H1 (cell line): ENCODE data around the gene EIF4E2. TPM values are rescaled to one million over a fixed set of nuclear protein-coding genes. Genes with fewer than 3 reads are reported as not detected.
A peak's percentile ranks its signal among the peaks of the same experiment; 100 is the strongest.

Experiments used
- CTCF ChIA-PET: fragments of 300-600 bp; sonication (Branson Sonifier 250); formaldehyde crosslinking; loops from one replicate; lab custom pipeline; 2021; ENCODE audit not compliant: partially characterized antibody; lab: Charles Lee
- POLR2A ChIA-PET: fragments of 300-600 bp; sonication (Branson Sonifier 250); formaldehyde crosslinking; loops from one replicate; lab custom pipeline; 2021; ENCODE audit warnings: inconsistent platforms; ENCODE audit not compliant: partially characterized antibody; lab: Charles Lee
- DNase-seq, 2 experiments: peaks; one replicate each; pipeline versions ENCODE4 v3.0.0 to v3.0.0-alpha.2; 2010 to 2022; ENCODE audit warnings: low spot score in 2 of 2, low read depth in 1 of 2, mixed read lengths in 1 of 2
- FAIRE-seq: peaks from 2 replicates; lab custom pipeline; 2011; peaks lifted over from hg19 to GRCh38; lab: Jason Lieb, UNC
- H2AFZ ChIP-seq: 2 replicates; pipeline ENCODE4 v1.8.1; 2012; ENCODE audit warnings: low read length, inconsistent platforms
- H2AK5ac ChIP-seq: 2 replicates; pipeline ENCODE4 v1.6.1; 2013; ENCODE audit warnings: low read depth, low read length
- H2BK120ac ChIP-seq: replicated peaks from 2 replicates; pipeline ENCODE3; 2013; ENCODE audit warnings: low read depth, low read length, inconsistent platforms
- H2BK12ac ChIP-seq: 2 replicates; pipeline ENCODE4 v1.6.1; 2013; ENCODE audit warnings: low read depth, low read length
- H2BK15ac ChIP-seq: 2 replicates; pipeline ENCODE4 v1.6.1; 2013; ENCODE audit warnings: low read length
- H2BK20ac ChIP-seq: 2 replicates; pipeline ENCODE4 v1.6.1; 2013; ENCODE audit warnings: low read length
- H2BK5ac ChIP-seq: 2 replicates; pipeline ENCODE4 v1.6.1; 2013; ENCODE audit warnings: low read depth, low read length
- H3K14ac ChIP-seq: 2 replicates; pipeline ENCODE4 v1.6.1; 2013; ENCODE audit warnings: inconsistent platforms; ENCODE audit not compliant: insufficient read length
- H3K18ac ChIP-seq: 2 replicates; pipeline ENCODE4 v1.6.1; 2013; ENCODE audit warnings: low read length; ENCODE audit errors: extremely low read depth
- H3K23ac ChIP-seq: 2 replicates; pipeline ENCODE4 v1.6.1; 2013; ENCODE audit warnings: inconsistent platforms; ENCODE audit not compliant: insufficient read length
- H3K23me2 ChIP-seq: 2 replicates; pipeline ENCODE4 v1.6.1; 2013; ENCODE audit warnings: low read depth, low read length
- H3K27ac ChIP-seq: 2 replicates; pipeline ENCODE4 v1.6.1; 2011; ENCODE audit warnings: low read depth, low read length, inconsistent platforms
- H3K27me3 ChIP-seq, 4 experiments: replicated peaks in 1 of 4; 1 replicate in 1 of 4; 2 replicates in 3 of 4; pipeline versions ENCODE4 v1.6.1 to v1.8.1; 2011 to 2013; ENCODE audit warnings: low read length in 3 of 4, mild to moderate bottlenecking in 3 of 4, inconsistent platforms in 2 of 4, mixed read lengths in 2 of 4, moderate library complexity in 1 of 4; ENCODE audit not compliant: control insufficient read depth in 3 of 4, insufficient read depth in 3 of 4; ENCODE audit errors: extremely low read depth in 1 of 4
- H3K36me3 ChIP-seq, 4 experiments: 2 replicates each; pipeline versions ENCODE4 v1.6.1 to v1.8.1; 2011 to 2013; ENCODE audit warnings: mild to moderate bottlenecking in 4 of 4, low read length in 3 of 4, moderate library complexity in 2 of 4, control low read depth in 1 of 4, inconsistent platforms in 1 of 4; ENCODE audit not compliant: insufficient read depth in 4 of 4, control insufficient read depth in 2 of 4
- H3K4ac ChIP-seq: replicated peaks from 2 replicates; pipeline ENCODE3; 2013; ENCODE audit warnings: low read length, low read depth, mixed read lengths, inconsistent platforms; ENCODE audit not compliant: insufficient read length
- H3K4me1 ChIP-seq, 4 experiments: replicated peaks in 1 of 4; 1 replicate in 1 of 4; 2 replicates in 3 of 4; pipeline versions ENCODE4 v1.6.1 to v1.8.1; 2011 to 2013; ENCODE audit warnings: low read length in 3 of 4, inconsistent platforms in 2 of 4, mixed read lengths in 1 of 4; ENCODE audit not compliant: insufficient read depth in 4 of 4, control insufficient read depth in 3 of 4
- H3K4me2 ChIP-seq, 2 experiments: 2 replicates each; pipeline versions ENCODE4 v1.6.1 to v1.8.1; 2011 to 2013; ENCODE audit warnings: low read depth in 2 of 2, low read length in 2 of 2, control low read depth in 1 of 2, inconsistent platforms in 1 of 2, mild to moderate bottlenecking in 1 of 2; ENCODE audit not compliant: insufficient read depth in 1 of 2
- H3K4me3 ChIP-seq, 4 experiments: fragments of 200-600, 300-600 bp in 1 of 4; sonication (generic), shearing (Covaris generic), sonication (Bioruptor Twin) in 1 of 4; 2 replicates each; pipeline versions ENCODE4 v1.5.1 to v1.8.1; 2011 to 2016; ENCODE audit warnings: low read length in 4 of 4, low read depth in 3 of 4, control low read depth in 2 of 4, inconsistent platforms in 2 of 4, mild to moderate bottlenecking in 2 of 4, mixed read lengths in 1 of 4, moderate library complexity in 1 of 4; ENCODE audit not compliant: insufficient read depth in 2 of 4; ENCODE audit errors: extremely low read depth in 1 of 4
- H3K56ac ChIP-seq: replicated peaks from 2 replicates; pipeline ENCODE3; 2013; ENCODE audit warnings: low read depth, mild to moderate bottlenecking, mixed read lengths, low read length, inconsistent platforms; ENCODE audit not compliant: insufficient read length
- H3K79me1 ChIP-seq: 2 replicates; pipeline ENCODE4 v1.6.1; 2013; ENCODE audit warnings: low read depth, low read length, control low read depth
- H3K79me2 ChIP-seq, 2 experiments: 2 replicates each; pipeline versions ENCODE4 v1.6.1 to v1.8.1; 2012 to 2013; ENCODE audit warnings: low read length in 2 of 2, mild to moderate bottlenecking in 2 of 2, inconsistent platforms in 1 of 2; ENCODE audit not compliant: insufficient read depth in 2 of 2, control insufficient read depth in 1 of 2
- H3K9ac ChIP-seq, 4 experiments: replicated peaks in 1 of 4; 1 replicate in 1 of 4; 2 replicates in 3 of 4; pipeline versions ENCODE4 v1.6.1 to v1.8.1; 2011 to 2013; ENCODE audit warnings: low read depth in 3 of 4, low read length in 3 of 4, control low read depth in 2 of 4, mild to moderate bottlenecking in 2 of 4, moderate library complexity in 2 of 4, inconsistent platforms in 1 of 4; ENCODE audit errors: extremely low read depth in 1 of 4
- H3K9me3 ChIP-seq, 2 experiments: 2 replicates each; pipeline versions ENCODE4 v1.6.1 to v1.8.1; 2012 to 2013; ENCODE audit warnings: mild to moderate bottlenecking in 2 of 2, moderate library complexity in 2 of 2, control low read depth in 1 of 2, inconsistent platforms in 1 of 2, low read depth in 1 of 2, low read length in 1 of 2, mixed read lengths in 1 of 2; ENCODE audit not compliant: insufficient read depth in 2 of 2
- H4K20me1 ChIP-seq, 2 experiments: replicated peaks in 1 of 2; 2 replicates each; pipeline versions ENCODE3 to v1.8.1; 2011 to 2013; ENCODE audit warnings: inconsistent platforms in 2 of 2, low read length in 2 of 2, mild to moderate bottlenecking in 1 of 2; ENCODE audit not compliant: insufficient read depth in 2 of 2, control insufficient read depth in 1 of 2
- H4K5ac ChIP-seq: 2 replicates; pipeline ENCODE4 v1.6.1; 2013; ENCODE audit warnings: low read length, low read depth, mixed read lengths, inconsistent platforms; ENCODE audit not compliant: insufficient read length
- H4K8ac ChIP-seq: 2 replicates; pipeline ENCODE4 v1.8.0; 2013; ENCODE audit warnings: mild to moderate bottlenecking, moderate library complexity, low read length, inconsistent platforms; ENCODE audit not compliant: insufficient read depth; ENCODE audit errors: extremely low read depth
- H4K91ac ChIP-seq: replicated peaks from 2 replicates; pipeline ENCODE3; 2013; ENCODE audit warnings: low read length, mixed read lengths, inconsistent platforms; ENCODE audit not compliant: insufficient read length
- CTCF ChIP-seq, 3 experiments: IDR thresholded peaks; 1 replicate in 2 of 3; 2 replicates in 1 of 3; pipeline versions ENCODE4 v1.5.1 to v1.6.1; 2011; ENCODE audit warnings: low read length in 3 of 3, mild to moderate bottlenecking in 3 of 3, inconsistent platforms in 2 of 3, low read depth in 1 of 3, moderate library complexity in 1 of 3; ENCODE audit not compliant: insufficient read depth in 1 of 3; ENCODE audit errors: control extremely low read depth in 1 of 3
- KDM5A ChIP-seq: fragments of 200-600 bp; IDR thresholded peaks from 2 replicates; pipeline ENCODE4 v1.7.1; 2012; ENCODE audit warnings: mild to moderate bottlenecking, low read length, inconsistent platforms, mixed read lengths
- RAD21 ChIP-seq, 2 experiments: IDR thresholded peaks in 1 of 2; conservative IDR thresholded peaks in 1 of 2; 2 replicates each; pipeline ENCODE4 v1.6.1; 2011; ENCODE audit warnings: low read depth in 2 of 2, low read length in 2 of 2, improper control_type of control experiment in 1 of 2, inconsistent platforms in 1 of 2, mild to moderate bottlenecking in 1 of 2, moderate library complexity in 1 of 2
- TCF12 ChIP-seq: IDR thresholded peaks from 2 replicates; pipeline ENCODE4 v1.6.1; 2011; ENCODE audit warnings: low read depth, mild to moderate bottlenecking, low read length
- WGBS, 2 experiments: shearing (Covaris generic) in 1 of 2; methylation state at CpG; one replicate each; pipeline versions ENCODE4 v1.1.6 to v1.1.7; 2013 to 2015; ENCODE audit warnings: low lambda C conversion rate in 2 of 2, mixed read lengths in 2 of 2, inconsistent platforms in 1 of 2, low coverage in 1 of 2, missing lambda C conversion rate in 1 of 2; ENCODE audit not compliant: insufficient replicate concordance in 2 of 2, insufficient coverage in 1 of 2, insufficient read length in 1 of 2; ENCODE audit errors: extremely low coverage in 1 of 2, missing lambda C conversion rate in 1 of 2; 5-methylcytosine and 5-hydroxymethylcytosine counted together
- polyA plus RNA-seq, 7 experiments: library from polyadenylated mRNA; depleted of rRNA in 3 of 7; stranded (reverse) in 5 of 7; unstranded in 2 of 7; fragments of >200 nt in 5 of 7; fragments of 200-250 nt in 2 of 7; gene quantifications; 1 replicate in 5 of 7; 2 replicates in 1 of 7; 4 replicates in 1 of 7; pipeline versions ENCODE4 v1.2.1 to v1.2.3, GENCODE V29; 2011 to 2013; ENCODE audit warnings: missing spikeins in 2 of 7, mixed read lengths in 2 of 7
- total RNA-seq: library from RNA; stranded (reverse); fragmentation: NEBNext Ultra II Directional; extraction: Animal tissue kit (Norgen Biotek cat#: 25700); gene quantifications from 2 replicates; pipeline ENCODE4 v1.2.1, GENCODE V29; 2021

EIF4E2 gene
- total and polyA plus RNA-seq, 2 of the 8 experiments (the other 6 are each of a cell fraction or from before 2014, with no cell fraction given), result 39.4 to 114 TPM

DNA sequence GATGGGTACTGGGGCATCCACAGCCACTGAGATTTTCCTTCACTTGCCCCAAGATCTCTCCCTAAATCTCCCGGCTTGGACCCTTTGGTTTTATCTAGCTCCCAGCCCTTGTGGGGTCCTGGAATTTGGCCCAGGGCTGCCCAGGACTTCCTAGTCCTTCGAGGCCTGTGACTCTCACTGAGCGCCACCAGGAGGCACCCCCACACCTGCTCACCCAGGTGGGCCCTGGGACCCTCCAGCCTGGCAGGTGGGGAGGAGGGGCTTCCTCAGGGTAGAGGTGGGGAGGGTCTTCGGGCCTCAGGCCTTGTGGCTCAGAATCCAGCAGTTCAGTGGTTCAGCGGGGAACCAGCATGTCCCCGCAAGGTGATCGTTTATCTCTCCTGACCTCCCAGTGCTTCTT, 42.2 kb upstream of the EIF4E2 start:
- H3K4me1 ChIP-seq, result peaks cover 0 to 19% (median 12%) of the 10 kb centered on the region in 4 experiments; a peak in 6 of 7 replicates
- no peak overlapping the region for H4K91ac ChIP-seq
- H4K20me1 ChIP-seq, result peaks cover 0 to 2% of the 10 kb centered on the region in 2 experiments
- peaks cover 15 to 34% (median 32%) of the 10 kb centered on the region in 4 experiments for H3K27me3 ChIP-seq
- H3K79me1 ChIP-seq, result no peaks in the 10 kb centered on the region
- no peak overlapping the region for H2BK120ac ChIP-seq
- no peak overlapping the region for H3K56ac ChIP-seq
- H3K4me3 ChIP-seq, result no peak overlapping the region
- no peak overlapping the region for H2BK5ac ChIP-seq
- H2AFZ ChIP-seq, result no peak overlapping the region
- no peak overlapping the region; the same call in 1 of the 2 replicates for H2AK5ac ChIP-seq
- no peaks in the 10 kb centered on the region for H3K9me3 ChIP-seq
- H3K14ac ChIP-seq, result no peak overlapping the region
- 81% methylated on average over 6 of the region's 7 CpGs; no CpG with 5 or more reads in 1 of the 2 experiments for WGBS, 2 experiments
- no peak overlapping the region for H3K23ac ChIP-seq
- no peak overlapping the region for H3K18ac ChIP-seq
- no peak overlapping the region for H4K5ac ChIP-seq
- H3K23me2 ChIP-seq, result peaks cover 7% of the 10 kb centered on the region; the same call in 1 of the 2 replicates
- H3K4me2 ChIP-seq, result no peak overlapping the region
- FAIRE-seq, result no peak
- no peak overlapping the region for H4K8ac ChIP-seq
- no peak for DNase-seq
- 0 out of 2 replicates have a peak overlapping the region, but pooled peaks have one; percentile 72 for H2BK15ac ChIP-seq
- no peak overlapping the region for H2BK12ac ChIP-seq
- H3K36me3 ChIP-seq, result no peaks in the 10 kb centered on the region
- H3K4ac ChIP-seq, result no peak overlapping the region
- no peak overlapping the region for H3K27ac ChIP-seq
- H2BK20ac ChIP-seq, result no peak overlapping the region
- ChIA-PET POLR2A (interaction anchor here (0.9 to 1.7 kb wide), 4 partner anchors 12 to 42 kb away, joined by 3 to 5 read pairs (median 3); partner anchors contain the start of genes EIF4E2, PRSS56 and TIGD1), CTCF (interaction anchor here (0.6 to 10.8 kb wide), 14 partner anchors 8 to 174 kb away, joined by 3 to 176 read pairs (median 4); partner anchors contain the start of genes CHRND and PRSS56)
- H3K9ac ChIP-seq, result no peak overlapping the region; a peak in 1 of 7 replicates
- H3K79me2 ChIP-seq, result no peaks in the 10 kb centered on the region
- TF ChIP-seq CTCF (IDR thresholded peaks at IDR 0.05; ENCODE audit: control extremely low read depth in 1 of 3, insufficient read depth in 1 of 3, low read depth in 1 of 3, low read length in 3 of 3) (peak in 2 of 3 experiments; percentile 57 to 58; a peak in 3 of 4 replicates), KDM5A (no peak), RAD21 (IDR thresholded peaks at IDR 0.05 in 1 of 2, conservative IDR thresholded peaks at IDR 0.05 in 1 of 2; ENCODE audit: low read depth in 2 of 2, low read length in 2 of 2) (peak; percentile 33 to 63), TCF12 (0 out of 2 replicates have a peak, but pooled peaks have one; percentile 13)
